Pulmonary artery endothelial cell (primary cell): Measurements from ENCODE around the gene BPTF. TPM values are rescaled to one million over a fixed set of nuclear protein-coding genes. Genes with fewer than 3 reads are reported as not detected.
"Not testable (repeated sequence)": the region's sequence is repeated elsewhere in the genome, so short reads cannot be mapped to it uniquely, and the experiment has no call there.

Source experiments
- DNase-seq: peaks from one replicate; pipeline ENCODE4 v3.0.0-alpha.2; 2011; ENCODE audit warnings: low read depth, low spot score
- total RNA-seq: library from RNA; depleted of rRNA; stranded (reverse); fragments of >200 nt; gene quantifications from 2 replicates; pipeline ENCODE4 v1.2.3, GENCODE V29; 2014

BPTF gene
- total RNA-seq, 1 donor from 2014 or later: 23.7 TPM

DNA sequence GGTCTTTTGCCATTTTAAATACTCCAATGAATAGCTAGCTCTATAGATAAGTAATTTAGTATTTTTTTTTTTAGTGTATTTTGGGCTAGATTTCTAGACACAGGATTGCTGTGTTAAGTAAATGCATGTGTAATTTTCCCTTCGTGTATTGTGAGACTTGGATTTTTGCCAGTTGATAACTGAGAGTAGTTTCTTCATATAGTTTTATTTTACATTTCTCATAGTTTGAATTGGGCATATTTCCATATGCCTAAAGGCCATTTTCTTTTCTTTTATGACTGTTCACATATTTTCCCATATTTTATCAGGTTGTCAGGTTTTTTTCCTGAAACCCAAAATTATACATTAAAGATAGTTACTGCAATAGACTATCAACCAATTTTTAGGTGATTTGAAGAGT, 59.4 kb downstream of the BPTF start:
- DNase-seq: no peak

DNA sequence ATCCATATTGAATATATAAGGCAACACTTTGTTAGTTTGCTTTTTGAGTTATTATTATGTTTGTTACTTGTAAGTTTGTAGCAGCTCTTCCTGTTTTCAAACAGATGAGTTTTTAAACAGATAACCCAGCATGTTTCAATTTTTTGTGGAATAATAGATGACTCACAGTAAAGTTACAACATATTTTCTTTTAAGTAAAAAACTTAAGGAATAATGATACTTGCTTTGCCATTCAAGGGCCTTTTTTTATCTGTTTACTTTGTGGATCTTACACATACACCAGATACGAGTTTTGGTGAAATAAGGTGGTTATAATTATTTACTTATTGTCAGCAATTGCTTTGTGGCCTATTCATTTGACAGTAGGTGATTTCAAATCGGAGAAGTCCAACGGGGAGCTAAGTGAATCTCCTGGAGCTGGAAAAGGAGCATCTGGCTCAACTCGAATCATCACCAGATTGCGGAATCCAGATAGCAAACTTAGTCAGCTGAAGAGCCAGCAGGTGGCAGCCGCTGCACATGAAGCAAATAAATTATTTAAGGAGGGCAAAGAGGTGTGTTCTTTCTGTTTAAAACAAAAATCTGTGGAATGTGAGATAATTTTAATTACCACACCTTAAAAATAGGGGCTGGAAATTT, 66.3 kb downstream of the BPTF start:
- no peak for DNase-seq

DNA sequence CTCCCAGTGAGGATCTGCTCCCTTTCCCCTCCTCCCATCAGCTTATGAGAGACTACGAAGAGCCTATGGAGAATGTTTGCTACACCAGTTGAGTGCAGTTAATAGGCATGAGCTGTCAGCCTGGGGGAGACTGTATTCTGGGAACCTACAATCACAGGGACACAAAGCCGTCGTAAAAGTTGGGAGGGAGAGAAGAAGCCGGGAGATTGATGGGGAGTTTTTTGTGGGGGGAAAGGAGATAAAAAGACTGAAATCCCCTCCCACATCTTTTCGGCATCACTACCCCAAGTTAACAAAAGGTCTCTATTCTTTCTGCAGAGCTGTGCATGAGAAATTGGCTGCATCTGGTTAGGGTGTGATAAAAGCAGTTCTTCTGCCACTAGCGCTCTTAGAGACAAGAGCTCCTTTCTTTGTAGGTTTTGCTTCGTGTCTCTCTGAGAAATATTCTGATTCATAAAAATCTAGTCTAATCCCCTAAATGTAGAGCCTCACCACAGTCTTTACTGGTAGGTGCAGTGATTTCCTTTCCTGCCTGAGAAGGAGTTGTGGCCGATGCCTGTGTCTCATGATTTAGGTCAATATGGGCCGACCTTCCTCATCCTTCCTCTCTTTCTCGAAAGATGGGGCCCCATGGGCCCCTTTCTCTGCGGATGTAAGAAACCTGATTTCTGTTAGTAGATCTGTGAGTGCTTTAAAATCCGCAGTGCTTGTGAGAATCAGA, 77.4 kb downstream of the BPTF start:
- no peak for DNase-seq

DNA sequence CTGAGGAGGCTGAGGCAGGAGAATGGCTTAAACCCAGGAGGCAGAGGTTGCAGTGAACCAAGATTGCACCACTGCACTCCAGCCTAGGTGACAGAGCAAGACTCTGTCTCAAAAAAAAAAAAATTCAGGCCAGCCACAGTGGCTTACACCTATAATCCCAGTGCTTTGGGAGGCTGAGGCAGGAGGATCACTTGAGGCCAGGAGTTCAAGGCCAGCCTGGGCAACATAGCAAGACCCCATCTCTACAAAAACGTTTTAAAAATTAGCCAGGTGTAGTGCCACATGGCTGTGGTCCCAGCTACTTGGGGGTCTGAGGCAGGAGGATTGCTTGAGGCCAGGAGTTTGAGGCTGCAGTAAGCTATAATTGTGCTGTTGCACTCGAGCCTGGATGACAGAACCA, 80.0 kb downstream of the BPTF start:
- not testable (repeated sequence) for DNase-seq

DNA sequence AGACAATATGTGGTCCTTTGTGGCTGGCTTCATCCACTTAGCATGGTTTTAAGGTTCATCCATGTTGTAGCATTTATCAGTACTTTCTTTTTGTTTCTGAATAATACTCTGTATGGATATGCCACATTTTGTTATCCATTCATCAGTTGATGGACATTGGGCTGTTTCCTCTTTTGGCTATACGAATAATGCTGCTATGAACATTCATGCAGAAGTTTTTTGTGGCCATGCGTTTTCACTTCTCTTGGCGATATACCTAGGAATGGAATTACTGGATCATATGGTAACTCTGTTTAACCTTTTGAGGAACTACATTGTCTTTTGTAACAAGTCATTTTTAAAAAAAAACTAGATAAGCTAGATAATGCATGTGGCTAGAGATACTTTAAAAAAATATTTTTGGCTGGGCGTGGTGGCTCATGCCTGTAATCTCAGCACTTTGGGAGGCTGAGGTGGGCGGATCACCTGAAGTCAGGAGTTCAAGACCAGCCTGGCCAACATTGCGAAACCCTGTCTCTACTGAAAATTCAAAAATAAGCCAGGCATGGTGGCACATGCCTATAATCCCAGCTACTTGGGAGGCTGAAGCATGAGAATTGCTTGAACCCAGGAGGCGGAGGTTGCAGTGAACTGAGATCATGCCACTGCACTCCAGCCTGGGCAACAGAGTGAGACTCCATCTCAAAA, 85.0 kb downstream of the BPTF start:
- DNase-seq: not testable (repeated sequence)

DNA sequence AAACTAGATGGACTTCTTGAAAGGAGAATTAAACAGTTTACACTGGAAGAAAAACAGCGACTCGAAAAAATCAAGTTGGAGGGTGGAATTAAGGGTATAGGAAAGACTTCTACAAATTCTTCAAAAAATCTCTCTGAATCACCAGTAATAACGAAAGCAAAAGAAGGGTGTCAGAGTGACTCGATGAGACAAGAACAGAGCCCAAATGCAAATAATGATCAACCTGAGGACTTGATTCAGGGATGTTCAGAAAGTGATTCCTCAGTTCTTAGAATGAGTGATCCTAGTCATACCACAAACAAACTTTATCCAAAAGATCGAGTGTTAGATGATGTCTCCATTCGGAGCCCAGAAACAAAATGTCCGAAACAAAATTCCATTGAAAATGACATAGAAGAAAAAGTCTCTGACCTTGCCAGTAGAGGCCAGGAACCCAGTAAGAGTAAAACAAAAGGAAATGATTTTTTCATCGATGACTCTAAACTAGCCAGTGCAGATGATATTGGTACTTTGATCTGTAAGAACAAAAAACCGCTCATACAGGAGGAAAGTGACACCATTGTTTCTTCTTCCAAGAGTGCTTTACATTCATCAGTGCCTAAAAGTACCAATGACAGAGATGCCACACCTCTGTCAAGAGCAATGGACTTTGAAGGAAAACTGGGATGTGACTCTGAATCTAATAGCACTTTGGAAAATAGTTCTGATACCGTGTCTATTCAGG, 85.9 kb downstream of the BPTF start:
- no peak for DNase-seq

DNA sequence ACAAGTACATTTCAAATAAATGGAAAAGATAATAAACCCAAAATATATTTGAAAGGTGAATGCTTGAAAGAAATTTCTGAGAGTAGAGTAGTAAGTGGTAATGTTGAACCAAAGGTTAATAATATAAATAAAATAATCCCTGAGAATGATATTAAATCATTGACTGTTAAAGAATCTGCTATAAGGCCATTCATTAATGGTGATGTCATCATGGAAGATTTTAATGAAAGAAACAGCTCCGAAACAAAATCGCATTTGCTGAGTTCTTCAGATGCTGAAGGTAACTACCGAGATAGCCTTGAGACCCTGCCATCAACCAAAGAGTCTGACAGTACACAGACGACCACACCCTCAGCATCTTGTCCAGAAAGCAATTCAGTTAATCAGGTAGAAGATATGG, 86.8 kb downstream of the BPTF start:
- no peak for DNase-seq

DNA sequence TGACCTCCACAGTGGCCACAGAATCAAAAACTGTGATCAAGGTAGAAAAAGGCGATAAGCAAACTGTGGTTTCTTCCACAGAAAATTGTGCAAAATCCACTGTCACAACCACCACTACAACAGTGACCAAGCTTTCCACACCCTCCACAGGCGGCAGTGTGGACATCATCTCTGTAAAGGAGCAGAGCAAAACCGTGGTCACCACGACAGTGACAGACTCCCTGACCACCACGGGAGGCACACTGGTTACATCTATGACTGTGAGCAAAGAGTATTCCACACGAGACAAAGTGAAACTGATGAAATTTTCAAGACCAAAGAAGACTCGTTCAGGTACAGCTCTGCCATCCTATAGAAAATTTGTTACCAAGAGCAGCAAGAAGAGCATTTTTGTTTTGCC, 87.4 kb downstream of the BPTF start:
- DNase-seq: no peak

DNA sequence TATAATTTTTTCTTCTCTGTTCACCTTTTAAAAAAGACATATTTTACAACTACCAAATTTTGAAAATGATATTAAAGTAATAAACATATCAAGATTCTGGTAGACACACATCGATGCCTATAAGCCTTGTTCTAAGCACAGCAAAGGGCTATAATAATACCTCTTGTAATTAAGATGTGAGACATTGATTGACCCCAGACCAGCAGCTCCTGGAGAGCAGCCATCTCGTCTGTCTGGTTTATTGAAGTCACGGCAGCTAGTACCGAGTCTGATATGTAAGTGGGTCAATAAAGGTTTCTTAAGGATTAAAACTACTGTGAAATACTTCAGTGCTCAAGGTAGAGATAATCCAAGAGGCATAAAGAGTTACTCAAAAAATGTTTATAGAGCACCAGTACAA, 94.9 kb downstream of the BPTF start:
- DNase-seq: no peak

DNA sequence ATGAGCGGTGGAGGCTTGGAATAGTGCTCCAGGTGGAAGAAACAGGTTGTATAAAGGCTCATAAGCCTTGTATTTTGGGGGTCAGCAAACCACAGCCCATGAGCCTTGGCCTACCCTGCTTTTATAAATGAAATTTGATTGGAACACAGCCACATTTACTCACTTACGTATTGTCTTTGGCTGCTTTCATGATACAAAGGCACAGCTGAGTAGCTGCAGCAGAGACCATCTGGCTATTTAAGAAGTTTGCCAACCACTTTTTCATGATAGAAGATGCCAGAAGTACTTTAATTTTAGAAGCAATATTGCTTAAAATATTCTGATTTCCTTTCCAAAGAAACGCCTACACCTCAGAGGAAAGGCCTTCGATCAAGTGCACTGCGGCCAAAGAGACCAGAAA, 97.2 kb downstream of the BPTF start:
- DNase-seq: no peak

DNA sequence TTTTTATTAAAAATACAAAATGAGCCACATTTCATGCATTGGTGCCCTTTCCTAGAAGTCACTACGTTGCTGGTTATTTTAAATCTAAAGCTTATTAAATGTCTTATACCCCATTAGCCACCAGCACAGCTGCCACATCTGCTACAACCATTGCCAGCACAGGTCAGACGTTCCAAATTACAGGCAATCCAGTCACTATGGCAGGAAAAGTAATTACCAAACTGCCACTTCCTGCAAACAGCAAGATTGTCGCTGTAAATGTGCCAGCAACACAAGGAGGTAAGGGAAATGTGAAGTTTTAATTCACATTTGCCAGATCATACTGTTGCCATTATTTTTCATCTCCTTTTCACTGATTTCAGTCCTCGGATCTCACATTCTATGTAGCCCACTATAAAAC, 103.5 kb downstream of the BPTF start:
- not testable (repeated sequence) for DNase-seq

DNA sequence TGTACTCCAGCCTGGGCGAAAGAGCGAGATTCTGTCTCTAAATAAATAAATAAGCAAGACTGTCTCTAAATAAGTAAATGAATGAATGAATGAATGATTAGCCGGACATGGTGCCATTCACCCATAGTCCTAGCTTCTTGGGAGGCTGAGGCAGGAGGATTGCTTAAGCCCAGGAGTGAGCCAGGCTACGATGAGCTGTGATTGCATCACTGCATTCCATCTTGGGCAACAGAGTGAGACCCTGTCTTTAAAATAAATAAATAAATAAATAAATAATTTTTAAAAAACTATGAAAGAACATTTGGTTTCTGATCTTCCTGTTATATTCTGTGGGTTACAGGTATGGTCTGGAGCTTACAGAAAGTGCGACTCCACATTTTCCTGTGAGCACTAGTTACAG, 105.9 kb downstream of the BPTF start:
- DNase-seq: no peak

DNA sequence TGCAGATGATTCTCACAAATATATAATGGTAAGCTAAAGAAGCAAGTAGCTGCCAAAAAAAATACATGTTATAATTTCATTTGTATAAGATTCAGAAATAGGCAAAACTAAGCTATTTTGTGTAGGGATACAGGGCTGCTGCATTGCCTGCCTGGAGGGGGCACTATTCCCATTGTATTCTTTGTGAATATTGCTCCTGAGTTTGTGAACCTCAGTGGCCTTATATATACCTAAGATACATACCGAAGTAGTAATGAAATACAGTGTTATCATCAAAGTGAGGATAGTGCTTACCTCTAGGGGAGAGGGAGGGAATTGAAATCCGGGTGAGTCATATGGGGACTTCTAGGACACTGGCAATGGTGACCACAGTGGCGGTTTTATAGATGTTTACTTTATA, 117.5 kb downstream of the BPTF start:
- DNase-seq: no peak

DNA sequence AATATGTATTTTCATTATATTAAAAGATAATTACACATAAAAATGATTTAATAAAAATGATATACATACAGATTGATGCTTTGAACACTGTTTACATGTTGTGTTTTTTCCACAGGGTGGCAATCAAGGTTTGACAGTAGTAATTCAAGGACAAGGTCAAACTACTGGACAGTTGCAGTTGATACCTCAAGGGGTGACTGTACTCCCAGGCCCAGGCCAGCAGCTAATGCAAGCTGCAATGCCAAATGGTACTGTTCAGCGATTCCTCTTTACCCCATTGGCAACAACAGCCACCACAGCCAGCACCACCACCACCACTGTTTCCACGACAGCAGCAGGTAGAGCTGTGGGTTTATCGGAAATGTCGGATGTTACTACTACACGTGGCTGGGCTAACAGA, 118.7 kb downstream of the BPTF start:
- no peak for DNase-seq

DNA sequence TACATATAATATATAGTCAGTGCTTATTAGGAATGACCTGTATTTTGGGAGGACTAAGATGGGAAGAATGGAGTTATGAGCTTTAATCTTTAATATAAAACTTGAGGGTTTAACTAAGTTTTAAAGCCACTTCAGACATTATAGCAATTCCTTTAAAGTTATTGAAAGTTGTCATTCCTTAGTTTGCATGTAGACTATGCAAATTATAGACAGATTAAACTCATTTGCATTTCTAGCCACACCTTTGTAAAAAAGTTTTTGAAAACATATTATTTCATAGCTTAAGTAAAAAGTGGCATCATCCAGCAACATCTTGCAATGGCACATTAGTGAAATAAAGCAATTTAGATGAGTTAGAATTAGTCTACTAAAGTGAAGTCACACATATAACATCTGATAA, 121.2 kb downstream of the BPTF start:
- DNase-seq: no peak

DNA sequence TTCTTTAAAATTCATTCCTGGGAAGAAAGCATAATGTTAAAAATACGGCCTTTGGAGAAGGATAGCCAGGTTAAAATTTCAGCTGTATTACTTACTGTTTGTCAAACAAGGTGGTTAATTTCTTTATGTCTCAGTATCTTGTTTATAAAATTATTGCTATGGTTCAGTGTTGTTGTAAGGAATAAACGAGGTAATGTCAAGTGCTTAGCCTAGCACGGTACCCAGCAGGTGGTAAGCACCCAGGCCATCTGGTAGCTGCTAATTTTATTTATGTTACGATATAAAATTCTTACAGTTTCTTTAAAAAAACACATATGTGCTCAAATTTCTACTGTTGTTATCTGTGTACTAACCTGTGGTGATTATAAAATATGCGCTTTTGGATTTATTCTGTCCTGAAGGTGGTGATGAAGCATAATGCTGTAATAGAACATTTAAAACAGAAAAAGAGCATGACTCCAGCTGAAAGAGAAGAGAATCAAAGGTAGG, 122.1 kb downstream of the BPTF start:
- no peak for DNase-seq

DNA sequence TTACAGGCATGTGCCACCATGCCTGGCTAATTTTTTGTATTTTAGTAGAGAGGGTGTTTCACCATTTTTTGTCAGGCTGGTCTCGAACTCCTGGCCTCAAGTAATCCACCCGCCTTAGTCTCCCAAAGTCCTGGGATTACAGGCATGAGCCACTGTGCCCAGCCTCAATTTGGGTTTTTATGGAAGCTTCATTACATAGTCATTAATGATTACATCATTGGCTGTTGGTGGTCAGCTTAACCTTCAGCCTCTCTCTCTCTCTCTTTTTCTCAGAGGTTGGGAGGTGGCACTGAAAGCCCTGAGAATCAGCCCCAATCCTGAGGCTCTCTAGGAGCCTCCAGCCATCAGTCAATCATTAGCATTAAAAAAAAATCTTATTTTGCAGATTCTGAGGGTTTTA, 125.6 kb downstream of the BPTF start:
- DNase-seq: no peak

DNA sequence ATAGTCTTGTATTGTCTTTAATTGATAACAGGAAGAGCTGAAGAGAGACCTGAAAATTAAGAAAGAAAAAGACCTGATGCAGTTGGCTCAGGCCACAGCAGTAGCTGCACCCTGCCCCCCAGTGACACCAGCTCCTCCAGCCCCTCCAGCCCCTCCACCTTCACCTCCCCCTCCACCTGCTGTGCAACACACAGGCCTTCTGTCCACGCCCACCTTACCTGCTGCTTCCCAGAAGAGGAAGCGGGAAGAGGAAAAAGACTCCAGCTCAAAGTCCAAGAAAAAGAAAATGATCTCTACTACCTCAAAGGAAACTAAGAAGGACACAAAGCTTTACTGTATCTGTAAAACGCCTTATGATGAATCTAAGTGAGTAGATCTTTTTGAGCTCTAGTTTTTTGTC, 134.2 kb downstream of the BPTF start:
- DNase-seq: no peak

DNA sequence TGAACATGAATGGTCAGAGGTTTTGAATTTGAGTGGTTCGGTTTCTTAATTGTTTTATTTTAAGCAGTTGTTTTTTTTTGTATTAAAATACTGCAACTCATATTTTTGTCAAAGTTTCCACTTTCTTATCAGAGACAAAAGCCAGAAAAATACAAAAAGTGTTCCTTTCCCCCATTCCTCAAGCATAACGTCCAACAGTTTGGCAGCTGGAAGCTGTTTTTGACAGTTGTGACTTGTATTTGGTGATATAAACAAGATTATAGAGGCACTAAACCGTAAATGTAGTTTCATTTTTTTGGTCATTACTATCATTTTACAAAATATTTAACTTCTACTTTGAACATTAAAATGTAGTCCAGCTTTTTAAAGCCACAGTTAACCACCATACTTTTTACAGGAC, 135.0 kb downstream of the BPTF start:
- not testable (repeated sequence) for DNase-seq

DNA sequence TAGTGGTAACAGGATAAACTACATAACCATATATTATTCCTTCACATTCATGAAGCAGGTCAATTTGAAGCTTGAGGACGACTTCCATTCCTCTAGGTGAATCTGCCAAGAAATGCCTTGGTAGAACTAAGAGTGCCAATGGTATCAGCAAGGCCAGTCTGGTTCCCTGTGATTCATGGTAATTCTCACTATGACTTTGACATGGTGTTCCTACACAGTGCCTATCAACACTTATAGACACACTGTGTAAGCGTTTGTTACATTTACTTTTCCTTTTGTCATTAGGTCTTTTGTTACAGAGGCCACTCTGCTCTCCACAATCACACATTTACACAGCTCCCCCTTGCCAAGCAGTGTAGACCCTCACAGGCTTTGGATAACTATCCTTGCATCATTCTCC, 136.9 kb downstream of the BPTF start:
- not testable (repeated sequence) for DNase-seq

DNA sequence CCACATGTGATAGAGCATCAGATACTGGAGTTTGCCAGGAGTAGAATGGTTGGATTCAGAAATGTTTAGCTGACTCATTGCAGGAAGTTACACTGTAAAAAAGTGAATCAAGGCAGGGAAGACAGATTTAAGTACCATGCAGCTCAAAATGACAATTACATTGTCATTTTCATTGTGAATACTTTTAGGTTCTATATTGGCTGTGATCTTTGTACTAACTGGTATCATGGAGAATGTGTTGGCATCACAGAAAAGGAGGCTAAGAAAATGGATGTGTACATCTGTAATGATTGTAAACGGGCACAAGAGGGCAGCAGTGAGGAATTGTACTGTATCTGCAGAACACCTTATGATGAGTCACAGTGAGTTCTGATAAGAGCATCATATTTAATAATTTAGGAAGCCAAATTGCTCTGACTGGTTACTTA, 137.9 kb downstream of the BPTF start:
- DNase-seq: peak; percentile 29

DNA sequence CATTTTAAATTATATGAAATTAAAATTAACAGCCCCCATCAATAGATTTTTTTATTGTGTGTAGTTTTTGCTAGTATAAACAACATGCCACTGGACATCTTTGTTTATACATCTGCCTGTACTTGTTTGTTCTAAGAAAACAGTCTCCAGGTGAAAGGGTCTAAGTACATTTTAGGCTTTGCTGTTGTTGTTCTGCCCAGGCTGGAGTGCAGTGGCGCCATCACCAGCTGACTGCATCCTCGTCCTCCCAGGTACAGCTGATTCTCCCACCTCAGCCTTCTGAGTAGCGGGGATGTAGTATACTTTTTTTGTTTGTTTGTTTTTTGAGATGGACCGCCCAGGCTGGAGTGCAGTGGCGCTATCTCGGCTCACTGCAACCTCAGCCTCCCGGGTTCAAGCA, 145.5 kb downstream of the BPTF start:
- DNase-seq: no peak
